OCI-LY3 (cell line): ENCODE results near the gene COL6A2.

ENCODE experiments used
- EZH2phosphoT487 ChIP-seq: fragments of 200-600 bp; shearing (Covaris generic); IDR thresholded peaks from 2 replicates; pipeline ENCODE4 v1.6.1; 2018; ENCODE audit warnings: antibody characterized with exemption, mixed run types, low read depth
- TF ChIP-seq, protein P1 (sequence below): fragments of 200-600, 300-600 bp; sonication (generic); IDR thresholded peaks from 2 replicates; pipeline ENCODE4 v1.5.1; 2014; ENCODE audit warnings: antibody characterized with exemption, low read length, low read depth

DNA sequence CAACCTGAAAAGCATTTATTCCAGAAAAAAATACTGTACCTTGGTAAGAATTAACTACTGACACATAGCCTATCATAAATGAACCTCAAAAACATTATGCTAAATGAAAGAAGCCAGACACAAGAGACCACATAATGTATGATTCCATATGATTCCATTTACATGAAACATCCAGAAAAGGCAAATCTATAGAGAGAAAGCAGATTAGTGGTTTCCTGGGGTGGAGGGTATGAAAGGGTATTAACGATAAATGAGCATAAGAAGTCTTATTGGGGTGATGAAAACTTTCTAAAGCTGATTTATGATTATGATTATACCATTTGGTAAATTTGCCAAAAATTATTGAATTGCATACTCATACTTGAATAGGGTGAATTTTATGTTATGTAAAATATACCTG lies 10.3 kb upstream of the COL6A2 start:
- TF ChIP-seq, protein P1, sequence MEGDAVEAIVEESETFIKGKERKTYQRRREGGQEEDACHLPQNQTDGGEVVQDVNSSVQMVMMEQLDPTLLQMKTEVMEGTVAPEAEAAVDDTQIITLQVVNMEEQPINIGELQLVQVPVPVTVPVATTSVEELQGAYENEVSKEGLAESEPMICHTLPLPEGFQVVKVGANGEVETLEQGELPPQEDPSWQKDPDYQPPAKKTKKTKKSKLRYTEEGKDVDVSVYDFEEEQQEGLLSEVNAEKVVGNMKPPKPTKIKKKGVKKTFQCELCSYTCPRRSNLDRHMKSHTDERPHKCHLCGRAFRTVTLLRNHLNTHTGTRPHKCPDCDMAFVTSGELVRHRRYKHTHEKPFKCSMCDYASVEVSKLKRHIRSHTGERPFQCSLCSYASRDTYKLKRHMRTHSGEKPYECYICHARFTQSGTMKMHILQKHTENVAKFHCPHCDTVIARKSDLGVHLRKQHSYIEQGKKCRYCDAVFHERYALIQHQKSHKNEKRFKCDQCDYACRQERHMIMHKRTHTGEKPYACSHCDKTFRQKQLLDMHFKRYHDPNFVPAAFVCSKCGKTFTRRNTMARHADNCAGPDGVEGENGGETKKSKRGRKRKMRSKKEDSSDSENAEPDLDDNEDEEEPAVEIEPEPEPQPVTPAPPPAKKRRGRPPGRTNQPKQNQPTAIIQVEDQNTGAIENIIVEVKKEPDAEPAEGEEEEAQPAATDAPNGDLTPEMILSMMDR: no peak
- TF ChIP-seq EZH2phosphoT487: no peak
